Measurements from ENCODE around the gene PPP2R2B. TPM values are rescaled to one million over a fixed set of nuclear protein-coding genes. Genes with fewer than 3 reads are reported as not detected.

Gene PPP2R2B
- total RNA-seq, 1 experiment from 2014 or later: 20.3 TPM

- no peak for TF ChIP-seq HMGA2 (CRISPR knock-in tag; IDR thresholded peaks at IDR 0.05)
- no peak for TF ChIP-seq ZNF396 (CRISPR knock-in tag; IDR thresholded peaks at IDR 0.05; ENCODE audit: borderline replicate concordance)
- TF ChIP-seq ZNF532 (CRISPR knock-in tag; IDR thresholded peaks at IDR 0.05; ENCODE audit: borderline replicate concordance): no peak
- TF ChIP-seq GRHL2 (CRISPR knock-in tag; IDR thresholded peaks at IDR 0.05; ENCODE audit: insufficient replicate concordance, severe bottlenecking): no peak
- no peak for TF ChIP-seq ELF4 (CRISPR knock-in tag; IDR thresholded peaks at IDR 0.05; ENCODE audit: low read depth)
- TF ChIP-seq NR3C1 (CRISPR knock-in tag; conservative IDR thresholded peaks at IDR 0.05; ENCODE audit: low read depth): no peak
- no peak for TF ChIP-seq SOX15 (CRISPR knock-in tag; IDR thresholded peaks at IDR 0.05)
- TF ChIP-seq MYBL2 (CRISPR knock-in tag; IDR thresholded peaks at IDR 0.05): no peak
- no peak for TF ChIP-seq SP1 (CRISPR knock-in tag; conservative IDR thresholded peaks at IDR 0.05)
- TF ChIP-seq CREB1 (CRISPR knock-in tag; IDR thresholded peaks at IDR 0.05): no peak
These were observed 13.7 kb upstream of the PPP2R2B start (continued) for GRCh38 chr5:146892231-146892630.

- CTCF ChIA-PET: no interaction called here
- TF ChIP-seq, protein P1, sequence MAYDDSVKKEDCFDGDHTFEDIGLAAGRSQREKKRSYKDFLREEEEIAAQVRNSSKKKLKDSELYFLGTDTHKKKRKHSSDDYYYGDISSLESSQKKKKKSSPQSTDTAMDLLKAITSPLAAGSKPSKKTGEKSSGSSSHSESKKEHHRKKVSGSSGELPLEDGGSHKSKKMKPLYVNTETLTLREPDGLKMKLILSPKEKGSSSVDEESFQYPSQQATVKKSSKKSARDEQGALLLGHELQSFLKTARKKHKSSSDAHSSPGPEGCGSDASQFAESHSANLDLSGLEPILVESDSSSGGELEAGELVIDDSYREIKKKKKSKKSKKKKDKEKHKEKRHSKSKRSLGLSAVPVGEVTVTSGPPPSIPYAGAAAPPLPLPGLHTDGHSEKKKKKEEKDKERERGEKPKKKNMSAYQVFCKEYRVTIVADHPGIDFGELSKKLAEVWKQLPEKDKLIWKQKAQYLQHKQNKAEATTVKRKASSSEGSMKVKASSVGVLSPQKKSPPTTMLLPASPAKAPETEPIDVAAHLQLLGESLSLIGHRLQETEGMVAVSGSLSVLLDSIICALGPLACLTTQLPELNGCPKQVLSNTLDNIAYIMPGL (CRISPR knock-in tag; IDR thresholded peaks at IDR 0.05): no peak
- TF ChIP-seq GTF2I (CRISPR knock-in tag; conservative IDR thresholded peaks at IDR 0.05) (no peak), ZNF232 (CRISPR knock-in tag; IDR thresholded peaks at IDR 0.05) (no peak), ZNF512 (CRISPR knock-in tag; IDR thresholded peaks at IDR 0.05; ENCODE audit: borderline replicate concordance) (no peak), IRF1 (CRISPR knock-in tag; IDR thresholded peaks at IDR 0.05) (no peak), CBFB (CRISPR knock-in tag; IDR thresholded peaks at IDR 0.05; ENCODE audit: low read depth) (no peak), ERG (CRISPR knock-in tag; IDR thresholded peaks at IDR 0.05) (no peak), MAX (CRISPR knock-in tag; IDR thresholded peaks at IDR 0.05) (no peak), ZNF317 (CRISPR knock-in tag; IDR thresholded peaks at IDR 0.05; ENCODE audit: borderline replicate concordance, low read depth) (no peak), NR1H2 (CRISPR knock-in tag; IDR thresholded peaks at IDR 0.05) (no peak), ZNF138 (CRISPR knock-in tag; conservative IDR thresholded peaks at IDR 0.05) (no peak), MLX (CRISPR knock-in tag; IDR thresholded peaks at IDR 0.05) (no peak)
- TF ChIP-seq, protein P2, sequence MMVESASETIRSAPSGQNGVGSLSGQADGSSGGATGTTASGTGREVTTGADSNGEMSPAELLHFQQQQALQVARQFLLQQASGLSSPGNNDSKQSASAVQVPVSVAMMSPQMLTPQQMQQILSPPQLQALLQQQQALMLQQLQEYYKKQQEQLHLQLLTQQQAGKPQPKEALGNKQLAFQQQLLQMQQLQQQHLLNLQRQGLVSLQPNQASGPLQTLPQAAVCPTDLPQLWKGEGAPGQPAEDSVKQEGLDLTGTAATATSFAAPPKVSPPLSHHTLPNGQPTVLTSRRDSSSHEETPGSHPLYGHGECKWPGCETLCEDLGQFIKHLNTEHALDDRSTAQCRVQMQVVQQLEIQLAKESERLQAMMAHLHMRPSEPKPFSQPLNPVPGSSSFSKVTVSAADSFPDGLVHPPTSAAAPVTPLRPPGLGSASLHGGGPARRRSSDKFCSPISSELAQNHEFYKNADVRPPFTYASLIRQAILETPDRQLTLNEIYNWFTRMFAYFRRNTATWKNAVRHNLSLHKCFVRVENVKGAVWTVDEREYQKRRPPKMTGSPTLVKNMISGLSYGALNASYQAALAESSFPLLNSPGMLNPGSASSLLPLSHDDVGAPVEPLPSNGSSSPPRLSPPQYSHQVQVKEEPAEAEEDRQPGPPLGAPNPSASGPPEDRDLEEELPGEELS (CRISPR knock-in tag; IDR thresholded peaks at IDR 0.05): no peak
- TF ChIP-seq, protein P3, sequence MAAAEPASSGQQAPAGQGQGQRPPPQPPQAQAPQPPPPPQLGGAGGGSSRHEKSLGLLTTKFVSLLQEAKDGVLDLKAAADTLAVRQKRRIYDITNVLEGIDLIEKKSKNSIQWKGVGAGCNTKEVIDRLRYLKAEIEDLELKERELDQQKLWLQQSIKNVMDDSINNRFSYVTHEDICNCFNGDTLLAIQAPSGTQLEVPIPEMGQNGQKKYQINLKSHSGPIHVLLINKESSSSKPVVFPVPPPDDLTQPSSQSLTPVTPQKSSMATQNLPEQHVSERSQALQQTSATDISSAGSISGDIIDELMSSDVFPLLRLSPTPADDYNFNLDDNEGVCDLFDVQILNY (CRISPR knock-in tag; IDR thresholded peaks at IDR 0.05): no peak
These were observed 13.0 kb upstream of the PPP2R2B start for GRCh38 chr5:146891511-146891910.

More at GRCh38 chr5:146891511-146891910, 13.0 kb upstream of the PPP2R2B start:
- Mint-ChIP-seq H3K9me3 (no peaks in the 10 kb centered on the region), H3K27ac (no peak overlapping the region), H3K4me3 (no peak overlapping the region), H3K4me1 (peaks cover 36% of the 10 kb centered on the region), H3K27me3 (ENCODE audit: low read depth) (peaks cover 18% of the 10 kb centered on the region), H3K36me3 (no peaks in the 10 kb centered on the region)
- POLR2A ChIA-PET: no interaction called here
- DNase-seq (ENCODE audit: low spot score): no peak
- ATAC-seq: no peak
